Spleen (tissue), 7 donors: ENCODE measurements around the gene SFXN5.
A peak's percentile ranks its signal among the peaks of the same experiment; 100 is the strongest.

Source experiments
- POLR2A ChIP-seq, 3 donors: fragments of 450-650 bp; IDR thresholded peaks; one replicate each; pipeline ENCODE4 v1.5.1; 2017; ENCODE audit warnings: antibody characterized with exemption in 3 of 3, mild to moderate bottlenecking in 1 of 3
- POLR2AphosphoS5 ChIP-seq, 3 donors: sonication (generic); formaldehyde crosslinking; IDR thresholded peaks; one replicate each; pipeline ENCODE4 v1.5.1; 2017; ENCODE audit warnings: antibody characterized with exemption in 3 of 3
- TF ChIP-seq, protein P1 (sequence below), 11 experiments: fragments of 200-600 bp in 7 of 11; fragments of 450-650 bp in 4 of 11; sonication (generic) in 4 of 11; IDR thresholded peaks in 8 of 11; conservative IDR thresholded peaks in 3 of 11; 1 replicate in 7 of 11; 2 replicates in 4 of 11; pipeline versions ENCODE4 v1.4.0 to v1.8.0; 2016 to 2021; ENCODE audit warnings: antibody characterized with exemption in 11 of 11, inconsistent platforms in 4 of 11, mild to moderate bottlenecking in 1 of 11
- donor health status: DM: no; HTN: no; CAD: no; lungs with moderate emphysema.
- donor health status: DM: no; HTN: no; CAD: no.
- donor health status: DM: no; HTN: no; CAD: no.

DNA sequence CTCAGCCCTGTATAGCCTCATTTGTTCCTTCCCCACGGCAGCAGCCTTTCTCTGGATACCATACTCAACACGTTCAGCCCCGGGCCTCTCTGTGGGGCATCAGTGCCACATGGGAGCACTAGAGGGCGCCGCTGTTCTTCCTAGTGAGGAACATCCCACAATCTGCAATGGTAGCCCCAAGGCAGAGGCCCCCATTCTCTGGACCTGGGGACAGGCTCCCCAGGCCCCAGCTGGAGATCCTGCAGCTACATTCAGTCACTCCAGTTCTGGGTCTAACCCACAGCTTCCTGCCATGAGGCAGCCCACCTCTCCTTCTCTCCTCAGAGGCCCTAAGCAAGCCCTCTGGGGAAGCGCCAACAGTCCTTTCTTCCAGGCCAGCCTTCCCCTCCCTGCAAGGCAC is 14.2 kb upstream of the SFXN5 start:
- TF ChIP-seq, protein P1, sequence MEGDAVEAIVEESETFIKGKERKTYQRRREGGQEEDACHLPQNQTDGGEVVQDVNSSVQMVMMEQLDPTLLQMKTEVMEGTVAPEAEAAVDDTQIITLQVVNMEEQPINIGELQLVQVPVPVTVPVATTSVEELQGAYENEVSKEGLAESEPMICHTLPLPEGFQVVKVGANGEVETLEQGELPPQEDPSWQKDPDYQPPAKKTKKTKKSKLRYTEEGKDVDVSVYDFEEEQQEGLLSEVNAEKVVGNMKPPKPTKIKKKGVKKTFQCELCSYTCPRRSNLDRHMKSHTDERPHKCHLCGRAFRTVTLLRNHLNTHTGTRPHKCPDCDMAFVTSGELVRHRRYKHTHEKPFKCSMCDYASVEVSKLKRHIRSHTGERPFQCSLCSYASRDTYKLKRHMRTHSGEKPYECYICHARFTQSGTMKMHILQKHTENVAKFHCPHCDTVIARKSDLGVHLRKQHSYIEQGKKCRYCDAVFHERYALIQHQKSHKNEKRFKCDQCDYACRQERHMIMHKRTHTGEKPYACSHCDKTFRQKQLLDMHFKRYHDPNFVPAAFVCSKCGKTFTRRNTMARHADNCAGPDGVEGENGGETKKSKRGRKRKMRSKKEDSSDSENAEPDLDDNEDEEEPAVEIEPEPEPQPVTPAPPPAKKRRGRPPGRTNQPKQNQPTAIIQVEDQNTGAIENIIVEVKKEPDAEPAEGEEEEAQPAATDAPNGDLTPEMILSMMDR (IDR thresholded peaks at IDR 0.05 in 8 of 11, conservative IDR thresholded peaks at IDR 0.05 in 3 of 11) = peak; percentile 82 to 97 (median 91)
- TF ChIP-seq POLR2A (IDR thresholded peaks at IDR 0.05) (no peak), POLR2AphosphoS5 (IDR thresholded peaks at IDR 0.05) (peak in 2 of 3 donors; percentile 10 to 27)
